HK-2 (cell line): ENCODE measurements around the gene SCN4B.

Experiments used
- DNase-seq: peaks from one replicate; pipeline ENCODE4 v3.0.0-alpha.2; 2018; ENCODE audit not compliant: unreplicated experiment

SCN4B gene

GRCh38 chr11:118174006-118174567, 21.5 kb upstream of the SCN4B start:
- no peak for DNase-seq

- DNase-seq: no peak
Observed at GRCh38 chr11:118172356-118172755, 19.7 kb upstream of the SCN4B start.

- DNase-seq: peak; percentile 36
Observed at GRCh38 chr11:118171269-118172062, 18.8 kb upstream of the SCN4B start.

- DNase-seq: no peak
Observed at GRCh38 chr11:118170882-118171268, 18.3 kb upstream of the SCN4B start.

- no peak for DNase-seq
Observed at GRCh38 chr11:118170231-118170630, 17.6 kb upstream of the SCN4B start.

- DNase-seq: no peak
Observed at GRCh38 chr11:118169300-118170140, 16.9 kb upstream of the SCN4B start.

GRCh38 chr11:118168751-118169150, 16.1 kb upstream of the SCN4B start:
- no peak for DNase-seq

- no peak for DNase-seq
Observed at GRCh38 chr11:118168316-118168715, 15.7 kb upstream of the SCN4B start.

GRCh38 chr11:118167906-118168305, 15.3 kb upstream of the SCN4B start:
- DNase-seq: no peak

- no peak for DNase-seq
Observed at GRCh38 chr11:118167253-118167652, 14.6 kb upstream of the SCN4B start.

GRCh38 chr11:118166641-118167040, 14.0 kb upstream of the SCN4B start:
- no peak for DNase-seq

GRCh38 chr11:118164885-118165284, 12.3 kb upstream of the SCN4B start:
- DNase-seq: no peak

GRCh38 chr11:118163494-118163893, 10.9 kb upstream of the SCN4B start:
- no peak for DNase-seq

GRCh38 chr11:118162846-118163245, 10.2 kb upstream of the SCN4B start:
- DNase-seq: no peak

GRCh38 chr11:118161786-118162185, 9.2 kb upstream of the SCN4B start:
- no peak for DNase-seq

- DNase-seq: no peak
Observed at GRCh38 chr11:118157186-118157895, 4.7 kb upstream of the SCN4B start.

GRCh38 chr11:118156531-118157185, 4.0 kb upstream of the SCN4B start:
- no peak for DNase-seq

- no peak for DNase-seq
Observed at GRCh38 chr11:118155776-118156530, 3.3 kb upstream of the SCN4B start.

GRCh38 chr11:118154641-118155040, 2.0 kb upstream of the SCN4B start:
- DNase-seq: no peak

GRCh38 chr11:118153976-118154375, 1.4 kb upstream of the SCN4B start:
- no peak for DNase-seq

- DNase-seq: no peak
Observed at GRCh38 chr11:118153516-118153915, 893 bp upstream of the SCN4B start.
